Hepatocyte (in vitro differentiated cells): ENCODE results near the gene PTPRN2. TPM values are rescaled to one million over a fixed set of nuclear protein-coding genes. Genes with fewer than 3 reads are reported as not detected.
"Not testable (repeated sequence)": the region's sequence is repeated elsewhere in the genome, so short reads cannot be mapped to it uniquely, and the experiment has no call there.

Source experiments
- DNase-seq: peaks from one replicate; pipeline ENCODE4 v3.0.0-alpha.2; 2016; ENCODE audit warnings: low spot score
- H2AFZ ChIP-seq: fragments of 200-600 bp; sonication (generic); 2 replicates; pipeline ENCODE4 v1.6.0; 2016; ENCODE audit warnings: antibody characterized with exemption, mild to moderate bottlenecking
- H3K27ac ChIP-seq: fragments of 200-600 bp; sonication (generic); 2 replicates; pipeline ENCODE4 v1.5.1; 2016; ENCODE audit warnings: mild to moderate bottlenecking
- H3K27me3 ChIP-seq: fragments of 200-600 bp; sonication (generic); 2 replicates; pipeline ENCODE4 v1.6.1; 2016
- H3K36me3 ChIP-seq: fragments of 200-600 bp; sonication (generic); replicated peaks from 2 replicates; pipeline ENCODE4 v1.5.1; 2016; ENCODE audit warnings: low read depth; ENCODE audit not compliant: insufficient read depth
- H3K4me1 ChIP-seq: fragments of 200-600 bp; sonication (generic); 2 replicates; pipeline ENCODE4 v1.5.1; 2016; ENCODE audit warnings: mild to moderate bottlenecking, moderate library complexity; ENCODE audit not compliant: insufficient read depth
- H3K4me2 ChIP-seq: fragments of 200-600 bp; sonication (generic); 2 replicates; pipeline ENCODE4 v1.6.0; 2016
- H3K4me3 ChIP-seq: fragments of 200-600 bp; sonication (generic); 2 replicates; pipeline ENCODE4 v1.5.1; 2016; ENCODE audit warnings: mild to moderate bottlenecking
- H3K79me2 ChIP-seq: fragments of 200-600 bp; sonication (generic); 2 replicates; pipeline ENCODE4 v1.6.0; 2017; ENCODE audit warnings: mild to moderate bottlenecking
- H3K9me2 ChIP-seq: fragments of 200-600 bp; sonication (generic); replicated peaks from 2 replicates; pipeline ENCODE4 v1.6.0; 2017; ENCODE audit warnings: mild to moderate bottlenecking; ENCODE audit not compliant: insufficient read depth
- H3K9me3 ChIP-seq: fragments of 200-600 bp; sonication (generic); 2 replicates; pipeline ENCODE4 v1.5.1; 2016; ENCODE audit warnings: low read depth, mild to moderate bottlenecking
- H4K20me1 ChIP-seq: fragments of 200-600 bp; sonication (generic); 2 replicates; pipeline ENCODE4 v1.6.0; 2016; ENCODE audit warnings: mild to moderate bottlenecking; ENCODE audit not compliant: insufficient read depth, poor library complexity, severe bottlenecking
- EZH2 ChIP-seq: fragments of 200-600 bp; sonication (generic); IDR thresholded peaks from 2 replicates; pipeline ENCODE4 v1.6.1; 2016; ENCODE audit warnings: antibody characterized with exemption, mild to moderate bottlenecking, borderline replicate concordance
- EZH2phosphoT487 ChIP-seq: fragments of 200-600 bp; sonication (generic); IDR thresholded peaks from one replicate; pipeline ENCODE4 v1.6.1; 2018; ENCODE audit warnings: antibody characterized with exemption, mild to moderate bottlenecking, low read depth, moderate library complexity; ENCODE audit not compliant: unreplicated experiment, severe bottlenecking
- WGBS: methylation state at CpG from one replicate; pipeline ENCODE4 v1.1.6; 2016; ENCODE audit warnings: low lambda C conversion rate; ENCODE audit errors: missing lambda C conversion rate; 5-methylcytosine and 5-hydroxymethylcytosine counted together
- polyA plus RNA-seq: library from polyadenylated mRNA; unstranded; fragments of >200 nt; fragmentation: Nextera tagmentation; extraction: Ambion mirVana; gene quantifications from 2 replicates; pipeline ENCODE4 v1.2.1, GENCODE V29; 2016
- total RNA-seq: library from RNA; depleted of rRNA; stranded (reverse); fragments of >200 nt; gene quantifications from 2 replicates; pipeline ENCODE4 v1.2.3, GENCODE V29; 2014
- TF ChIP-seq, protein P1 (sequence below): fragments of 200-600 bp; sonication (generic); IDR thresholded peaks from 2 replicates; pipeline ENCODE4 v1.5.1; 2016; ENCODE audit warnings: antibody characterized with exemption, mild to moderate bottlenecking; ENCODE audit not compliant: poor library complexity

The PTPRN2 gene
- total and polyA plus RNA-seq, 2 experiments from 2014 or later: 2.1 to 3.3 TPM

- no peaks in the 10 kb centered on the region for H3K27me3 ChIP-seq
- H3K27ac ChIP-seq: no peak overlapping the region
- H4K20me1 ChIP-seq: no peaks in the 10 kb centered on the region
- no peak overlapping the region for H3K4me2 ChIP-seq
- no peaks in the 10 kb centered on the region for H3K9me3 ChIP-seq
- DNase-seq: no peak
- TF ChIP-seq, protein P1, sequence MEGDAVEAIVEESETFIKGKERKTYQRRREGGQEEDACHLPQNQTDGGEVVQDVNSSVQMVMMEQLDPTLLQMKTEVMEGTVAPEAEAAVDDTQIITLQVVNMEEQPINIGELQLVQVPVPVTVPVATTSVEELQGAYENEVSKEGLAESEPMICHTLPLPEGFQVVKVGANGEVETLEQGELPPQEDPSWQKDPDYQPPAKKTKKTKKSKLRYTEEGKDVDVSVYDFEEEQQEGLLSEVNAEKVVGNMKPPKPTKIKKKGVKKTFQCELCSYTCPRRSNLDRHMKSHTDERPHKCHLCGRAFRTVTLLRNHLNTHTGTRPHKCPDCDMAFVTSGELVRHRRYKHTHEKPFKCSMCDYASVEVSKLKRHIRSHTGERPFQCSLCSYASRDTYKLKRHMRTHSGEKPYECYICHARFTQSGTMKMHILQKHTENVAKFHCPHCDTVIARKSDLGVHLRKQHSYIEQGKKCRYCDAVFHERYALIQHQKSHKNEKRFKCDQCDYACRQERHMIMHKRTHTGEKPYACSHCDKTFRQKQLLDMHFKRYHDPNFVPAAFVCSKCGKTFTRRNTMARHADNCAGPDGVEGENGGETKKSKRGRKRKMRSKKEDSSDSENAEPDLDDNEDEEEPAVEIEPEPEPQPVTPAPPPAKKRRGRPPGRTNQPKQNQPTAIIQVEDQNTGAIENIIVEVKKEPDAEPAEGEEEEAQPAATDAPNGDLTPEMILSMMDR: no peak
- TF ChIP-seq EZH2phosphoT487 (no peak), EZH2 (no peak)
- H2AFZ ChIP-seq: no peak overlapping the region
- no peaks in the 10 kb centered on the region for H3K36me3 ChIP-seq
- no peak overlapping the region for H3K4me3 ChIP-seq
- 92% methylated on average over 30 of the region's 30 CpGs for WGBS
- H3K4me1 ChIP-seq: no peaks in the 10 kb centered on the region
- no peaks in the 10 kb centered on the region for H3K79me2 ChIP-seq
- H3K9me2 ChIP-seq: no peaks in the 10 kb centered on the region
Measured at GRCh38 chr7:157897681-157898080, 689.9 kb downstream of the PTPRN2 start.

DNA sequence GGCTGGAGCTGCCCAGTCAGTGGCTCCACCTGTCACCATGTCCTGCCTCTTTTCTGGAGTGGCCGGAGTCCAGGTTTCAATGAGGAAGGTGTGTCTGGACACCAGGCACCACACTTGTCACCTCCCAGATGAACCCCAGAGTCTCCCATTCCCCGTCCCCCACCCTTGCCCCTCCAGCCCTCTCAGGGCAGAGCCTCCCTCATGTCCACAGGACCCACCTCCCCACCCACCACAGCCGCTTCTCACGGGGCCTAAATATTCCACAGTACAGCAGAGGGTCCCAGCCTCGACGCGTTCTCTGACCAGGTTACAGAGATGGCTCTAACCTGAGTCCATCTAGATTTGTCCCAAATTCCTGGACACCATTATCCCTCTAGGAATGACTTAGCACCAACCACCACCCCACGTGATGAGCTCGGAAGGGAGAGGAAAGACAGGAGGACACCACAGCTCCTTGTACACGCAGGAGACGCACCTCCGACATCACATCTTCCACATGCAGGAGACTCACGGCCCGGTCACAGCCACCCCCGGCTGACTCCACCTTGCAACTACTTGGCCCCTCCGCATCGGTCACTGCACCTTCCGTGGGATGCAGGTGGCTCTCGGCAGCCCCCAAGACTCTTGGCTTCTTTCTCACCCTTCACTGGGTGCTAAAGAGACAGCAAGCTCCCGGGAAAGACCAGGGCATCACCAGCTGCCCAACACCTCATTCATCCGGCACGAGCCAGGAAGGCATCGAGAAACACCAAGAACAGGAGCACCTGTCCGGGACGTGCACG lies 690.7 kb downstream of the PTPRN2 start:
- Histone ChIP-seq H3K36me3 (no peaks in the 10 kb centered on the region), H3K9me3 (no peaks in the 10 kb centered on the region), H4K20me1 (no peaks in the 10 kb centered on the region), H3K4me3 (no peak overlapping the region), H3K9me2 (no peaks in the 10 kb centered on the region), H3K4me1 (no peaks in the 10 kb centered on the region), H2AFZ (no peak overlapping the region), H3K79me2 (no peaks in the 10 kb centered on the region), H3K27ac (no peak overlapping the region), H3K4me2 (no peak overlapping the region), H3K27me3 (no peaks in the 10 kb centered on the region)
- WGBS: 93% methylated on average over 26 of the region's 26 CpGs
- DNase-seq: no peak
- TF ChIP-seq EZH2phosphoT487 (no peak), EZH2 (no peak)
- TF ChIP-seq, protein P1: no peak

DNA sequence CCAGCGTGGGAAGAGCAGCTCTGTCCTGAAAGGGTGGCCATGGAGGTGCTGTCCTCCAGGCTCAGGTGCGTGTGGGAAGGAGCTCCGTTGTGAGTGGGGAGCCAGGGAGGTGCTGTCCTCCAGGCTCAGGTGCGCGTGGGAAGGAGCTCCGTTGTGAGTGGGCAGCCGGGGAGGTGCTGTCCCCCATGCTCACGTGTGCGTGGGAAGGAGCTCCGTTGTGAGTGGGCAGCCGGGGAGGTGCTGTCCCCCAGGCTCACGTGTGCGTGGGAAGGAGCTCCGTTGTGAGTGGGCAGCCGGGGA lies 691.3 kb downstream of the PTPRN2 start:
- H3K9me2 ChIP-seq, H4K20me1 ChIP-seq, DNase-seq, H3K79me2 ChIP-seq, H3K27me3 ChIP-seq, H3K36me3 ChIP-seq, H3K27ac ChIP-seq, H2AFZ ChIP-seq, H3K4me3 ChIP-seq, H3K4me2 ChIP-seq, H3K9me3 ChIP-seq, H3K4me1 ChIP-seq: not testable (repeated sequence)
- 93% methylated on average over 14 of the region's 15 CpGs for WGBS

- Histone ChIP-seq H3K36me3 (no peaks in the 10 kb centered on the region), H3K9me3 (no peaks in the 10 kb centered on the region), H3K27ac (no peak overlapping the region), H3K4me3 (no peak overlapping the region), H4K20me1 (no peaks in the 10 kb centered on the region), H3K9me2 (no peaks in the 10 kb centered on the region), H3K27me3 (no peaks in the 10 kb centered on the region), H3K4me2 (no peak overlapping the region), H3K4me1 (no peaks in the 10 kb centered on the region), H2AFZ (no peak overlapping the region), H3K79me2 (no peaks in the 10 kb centered on the region)
- 82% methylated on average over 19 of the region's 19 CpGs for WGBS
- no peak for DNase-seq
- TF ChIP-seq EZH2phosphoT487: no peak
- TF ChIP-seq EZH2: no peak
- TF ChIP-seq, protein P1: no peak
Measured at GRCh38 chr7:157895520-157896375, 691.9 kb downstream of the PTPRN2 start.

DNA sequence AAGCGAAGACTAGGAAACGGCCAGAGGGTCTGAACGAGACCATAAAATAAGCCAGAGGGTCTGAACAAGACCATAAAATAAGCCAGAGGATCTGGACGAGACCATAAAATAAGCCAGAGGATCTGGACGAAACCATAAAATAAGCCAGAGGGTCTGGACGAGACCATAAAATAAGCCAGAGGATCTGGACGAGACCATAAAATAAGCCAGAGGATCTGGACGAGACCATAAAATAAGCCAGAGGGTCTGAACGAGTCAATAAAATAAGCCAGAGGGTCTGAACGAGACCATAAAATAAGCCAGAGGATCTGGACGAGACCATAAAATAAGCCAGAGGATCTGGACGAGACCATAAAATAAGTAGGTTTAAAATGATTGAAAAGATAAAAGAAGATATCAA lies 692.5 kb downstream of the PTPRN2 start:
- H2AFZ ChIP-seq, H4K20me1 ChIP-seq, H3K27me3 ChIP-seq, H3K9me3 ChIP-seq, H3K4me3 ChIP-seq, H3K4me1 ChIP-seq, H3K9me2 ChIP-seq, H3K79me2 ChIP-seq, H3K4me2 ChIP-seq, H3K27ac ChIP-seq, DNase-seq, H3K36me3 ChIP-seq: not testable (repeated sequence)
- 49% methylated on average over 12 of the region's 12 CpGs for WGBS
